ENCODE data around the gene CHCHD10.
"Not testable (repeated sequence)": the region's sequence is repeated elsewhere in the genome, so short reads cannot be mapped to it uniquely, and the experiment has no call there.

The CHCHD10 gene

DNA sequence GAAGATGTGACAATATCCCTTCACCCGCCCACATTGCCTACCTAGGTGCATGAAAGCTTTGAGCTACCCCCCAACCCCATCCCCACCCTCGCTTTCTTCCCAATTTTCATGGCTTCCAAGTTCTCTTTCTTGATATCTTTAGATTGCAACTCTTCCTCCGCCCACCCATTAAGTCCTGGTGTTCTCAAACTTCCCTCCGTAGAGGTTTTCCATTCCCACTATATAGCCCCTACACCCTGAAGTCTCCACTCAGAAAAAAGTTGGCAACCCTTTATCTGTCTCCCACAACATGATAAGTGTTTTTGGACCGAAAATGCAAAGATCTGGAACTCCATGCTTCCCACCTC is 17.4 kb downstream of the CHCHD10 start:
- DNase-seq (ENCODE audit: low read depth): no peak

GRCh38 chr22:23749841-23750301 is 17.9 kb downstream of the CHCHD10 start:
- DNase-seq (ENCODE audit: low read depth): no peak

- no peak for DNase-seq (ENCODE audit: low read depth)
Observed at GRCh38 chr22:23745791-23746190, 22.0 kb downstream of the CHCHD10 start.

DNA sequence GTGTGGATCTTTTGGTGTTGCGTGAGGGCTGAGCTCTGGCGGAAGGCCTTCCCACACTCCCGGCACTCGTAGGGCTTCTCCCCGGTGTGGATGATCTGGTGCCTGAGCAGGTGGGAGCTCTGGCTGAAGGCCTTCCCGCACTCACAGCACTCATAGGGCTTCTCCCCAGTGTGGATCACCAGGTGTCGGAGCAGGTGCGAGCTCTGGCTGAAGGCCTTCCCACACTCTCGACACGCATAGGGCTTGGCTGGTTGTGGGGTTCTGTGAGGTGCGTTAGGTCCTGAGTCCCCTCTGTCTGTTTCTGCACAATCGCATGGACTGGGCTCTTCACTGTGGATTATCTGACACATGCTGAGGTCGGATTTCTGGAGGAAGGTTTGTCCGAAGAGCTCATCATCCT is 23.3 kb downstream of the CHCHD10 start:
- DNase-seq (ENCODE audit: low read depth): no peak

GRCh38 chr22:23744001-23744400 is 23.8 kb downstream of the CHCHD10 start:
- DNase-seq (ENCODE audit: low read depth): no peak

GRCh38 chr22:23743303-23743705 is 24.5 kb downstream of the CHCHD10 start:
- DNase-seq (ENCODE audit: low read depth): no peak

GRCh38 chr22:23742505-23743264 is 25.1 kb downstream of the CHCHD10 start:
- no peak for DNase-seq (ENCODE audit: low read depth)

GRCh38 chr22:23737696-23738095 is 30.1 kb downstream of the CHCHD10 start:
- DNase-seq (ENCODE audit: low read depth): no peak

- not testable (repeated sequence) for DNase-seq (ENCODE audit: low read depth)
Observed at GRCh38 chr22:23728108-23728507, 39.7 kb downstream of the CHCHD10 start.

DNA sequence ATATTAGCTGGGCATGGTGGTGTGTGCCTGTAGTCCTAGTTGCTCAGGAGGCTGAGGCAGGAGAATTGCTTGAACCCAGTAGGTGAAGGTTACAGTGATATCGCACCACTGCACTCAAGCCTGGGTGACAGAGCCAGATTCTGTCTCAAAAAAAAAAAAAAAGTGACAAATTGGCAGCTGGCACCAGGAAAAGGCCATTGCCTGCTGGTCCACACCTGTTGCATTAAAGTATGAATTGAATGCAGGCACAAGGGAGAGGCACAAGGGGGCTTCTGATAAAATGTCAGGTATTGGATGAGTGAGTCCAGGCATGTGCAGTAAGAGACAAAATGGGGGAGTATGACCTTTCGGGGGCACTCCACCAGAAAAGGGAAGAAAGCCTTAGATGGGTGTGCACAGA is 45.0 kb downstream of the CHCHD10 start:
- DNase-seq (ENCODE audit: low read depth): no peak

DNA sequence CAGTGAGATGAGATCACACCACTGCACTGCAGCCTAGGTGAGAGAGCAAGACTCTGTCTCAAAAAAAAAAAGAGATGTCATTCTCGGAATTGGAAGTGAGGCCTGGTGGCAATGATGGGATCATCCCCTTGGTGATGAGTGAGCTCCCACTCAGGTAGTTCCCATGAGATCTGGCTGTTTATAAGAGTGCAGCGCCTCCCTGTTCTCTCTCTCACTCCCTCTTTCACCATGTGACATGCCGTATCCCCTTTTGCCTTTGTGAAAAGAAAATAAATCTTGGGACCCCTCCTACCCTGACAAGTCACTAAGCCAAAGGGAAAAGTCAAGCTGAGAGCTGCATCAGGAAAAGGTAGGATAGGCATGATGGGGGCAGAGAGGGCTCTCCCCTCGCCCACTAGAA is 45.6 kb downstream of the CHCHD10 start:
- no peak for DNase-seq (ENCODE audit: low read depth)

GRCh38 chr22:23720855-23721254 is 46.9 kb downstream of the CHCHD10 start:
- DNase-seq (ENCODE audit: low read depth): no peak

GRCh38 chr22:23718371-23719165 is 49.2 kb downstream of the CHCHD10 start:
- DNase-seq (ENCODE audit: low read depth): no peak

DNA sequence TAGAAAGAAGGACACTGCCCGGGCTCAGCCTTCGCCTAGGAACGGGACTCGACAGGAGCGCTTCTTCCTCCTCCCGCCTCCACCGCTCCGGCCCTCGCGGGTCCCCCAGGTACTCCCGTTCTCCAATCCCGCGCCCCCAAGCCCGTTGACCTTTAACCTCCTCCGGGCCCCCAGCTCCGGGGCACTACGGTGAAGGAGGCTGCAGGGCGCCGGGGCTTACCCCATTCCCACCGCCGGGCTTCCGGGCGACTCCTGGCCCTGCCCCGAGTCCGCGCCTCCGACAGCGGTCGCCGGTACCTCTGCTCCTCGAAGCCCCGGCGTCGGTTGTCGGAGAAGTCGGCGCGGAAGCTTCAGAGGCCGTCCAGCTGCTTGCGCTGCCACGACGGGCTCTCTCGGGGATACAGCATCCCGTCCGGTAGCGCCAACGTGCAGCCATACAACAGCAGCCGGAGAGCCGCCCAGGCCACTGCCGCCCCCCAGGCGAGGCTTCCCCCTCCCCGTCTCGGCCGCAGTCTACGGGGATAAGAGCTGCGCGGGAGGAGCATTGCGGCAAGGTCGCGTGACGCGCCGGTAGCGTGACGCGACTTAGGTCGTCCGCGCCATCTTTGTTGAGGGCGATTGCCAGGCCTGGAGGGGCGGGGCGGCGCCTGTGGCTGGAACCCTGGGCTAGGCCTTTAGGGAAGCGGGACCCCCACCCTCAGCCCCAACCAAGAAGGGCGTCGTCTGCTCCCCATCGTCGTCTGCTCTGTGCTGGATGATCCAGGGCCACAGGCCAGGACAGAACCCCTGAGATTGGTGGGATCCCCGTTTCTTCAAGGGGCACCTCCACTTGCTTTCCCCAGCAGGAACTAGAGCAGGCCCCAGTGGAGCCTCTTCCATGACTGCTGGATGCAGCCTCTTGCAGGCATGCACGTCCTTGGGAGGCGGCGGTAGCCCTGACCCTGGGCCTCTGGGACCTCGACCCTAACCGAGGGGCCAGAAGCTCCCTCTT is 50.7 kb downstream of the CHCHD10 start:
- peak; percentile 75 for DNase-seq (ENCODE audit: low read depth)
